ENCODE data around the gene EYS.
A peak's percentile ranks its signal among the peaks of the same experiment; 100 is the strongest.

Gene EYS

GRCh38 chr6:65199121-65199520 lies 507.9 kb downstream of the EYS start:
- DNase-seq: no peak

GRCh38 chr6:65191471-65191870 lies 515.6 kb downstream of the EYS start:
- DNase-seq: no peak

GRCh38 chr6:65189236-65189881 lies 517.7 kb downstream of the EYS start:
- DNase-seq: no peak

- no peak for DNase-seq
Observed at GRCh38 chr6:65186826-65187225, 520.2 kb downstream of the EYS start.

- DNase-seq: no peak
Observed at GRCh38 chr6:65182681-65183080, 524.3 kb downstream of the EYS start.

- DNase-seq: no peak
Observed at GRCh38 chr6:65170273-65170672, 536.8 kb downstream of the EYS start.

- no peak for DNase-seq
Observed at GRCh38 chr6:65161661-65162060, 545.4 kb downstream of the EYS start.

- DNase-seq: no peak
Observed at GRCh38 chr6:65157025-65157424, 550.0 kb downstream of the EYS start.

- DNase-seq: no peak
Observed at GRCh38 chr6:65155083-65155482, 551.9 kb downstream of the EYS start.

GRCh38 chr6:65149841-65150240 lies 557.2 kb downstream of the EYS start:
- DNase-seq: peak; percentile 5

- no peak for DNase-seq
Observed at GRCh38 chr6:65148839-65149238, 558.2 kb downstream of the EYS start.

- no peak for DNase-seq
Observed at GRCh38 chr6:65135567-65135966, 571.5 kb downstream of the EYS start.

GRCh38 chr6:65126667-65127066 lies 580.4 kb downstream of the EYS start:
- DNase-seq: no peak

GRCh38 chr6:65123521-65123920 lies 583.5 kb downstream of the EYS start:
- no peak for DNase-seq

GRCh38 chr6:65117817-65118409 lies 589.1 kb downstream of the EYS start:
- DNase-seq: no peak

GRCh38 chr6:65116326-65116725 lies 590.7 kb downstream of the EYS start:
- DNase-seq: no peak

GRCh38 chr6:65113581-65113980 lies 593.4 kb downstream of the EYS start:
- DNase-seq: no peak

GRCh38 chr6:65112435-65112834 lies 594.6 kb downstream of the EYS start:
- no peak for DNase-seq

GRCh38 chr6:65110031-65110430 lies 597.0 kb downstream of the EYS start:
- no peak for DNase-seq

- DNase-seq: no peak
Observed at GRCh38 chr6:65098349-65098748, 608.7 kb downstream of the EYS start.

- no peak for DNase-seq
Observed at GRCh38 chr6:65091561-65091960, 615.5 kb downstream of the EYS start.

- no peak for DNase-seq
Observed at GRCh38 chr6:65088575-65088974, 618.5 kb downstream of the EYS start.

GRCh38 chr6:65081756-65082155 lies 625.3 kb downstream of the EYS start:
- no peak for DNase-seq

- DNase-seq: no peak
Observed at GRCh38 chr6:65075705-65076230, 631.3 kb downstream of the EYS start.

GRCh38 chr6:65072500-65072899 lies 634.5 kb downstream of the EYS start:
- no peak for DNase-seq
